Right ventricle myocardium inferior (tissue), 1 donor: ENCODE measurements around the gene P3H2. TPM values are rescaled to one million over a fixed set of nuclear protein-coding genes. Genes with fewer than 3 reads are reported as not detected.

ENCODE experiments used
- ATAC-seq: fragments of 200-7000 bp; cut with Tn5 transposase; one replicate; pipeline ENCODE4 v1.9.1; 2020; ENCODE audit warnings: mild to moderate bottlenecking, moderate library complexity
- DNase-seq: peaks from one replicate; pipeline ENCODE4 v3.0.0; 2021; ENCODE audit errors: missing footprints
- intact Hi-C: fragments of 100-400 bp; cut with DNase I; formaldehyde crosslinking; loops from one replicate; pipeline ENCODE4 v1.11.0; 2022
- total RNA-seq: library from RNA; stranded (reverse); fragmentation: NEBNext Ultra II Directional; extraction: Animal tissue kit (Norgen Biotek cat#: 25700); gene quantifications from one replicate; pipeline ENCODE4 v1.2.1, GENCODE V29; 2021
- donor health status: DM: no; HTN: yes; CAD: no; lungs with severe emphysema.

P3H2 gene
- total RNA-seq, 1 donor from 2014 or later: 1.3 TPM

GRCh38 chr3:190064659-190065058, 56.0 kb downstream of the P3H2 start:
- no peak for DNase-seq
- intact Hi-C loops: no loop called here
- ATAC-seq: no peak

- no peak for ATAC-seq
- intact Hi-C loops: no loop called here
Observed at GRCh38 chr3:190064112-190064511, 56.6 kb downstream of the P3H2 start.

GRCh38 chr3:190063490-190063889, 57.2 kb downstream of the P3H2 start:
- no peak for DNase-seq
- intact Hi-C loops: no loop called here

More at GRCh38 chr3:190064112-190064511, 56.6 kb downstream of the P3H2 start:
- no peak for DNase-seq

GRCh38 chr3:190060192-190060775, 60.4 kb downstream of the P3H2 start:
- intact Hi-C loops: no loop called here
- DNase-seq: no peak
- ATAC-seq: no peak

More at GRCh38 chr3:190063490-190063889, 57.2 kb downstream of the P3H2 start:
- ATAC-seq: no peak

- ATAC-seq: no peak
- DNase-seq: no peak
- intact Hi-C loops: no loop called here
Observed at GRCh38 chr3:190059242-190059590, 61.5 kb downstream of the P3H2 start.

- ATAC-seq (no peak), DNase-seq (no peak)
- intact Hi-C loops: no loop called here
Observed at GRCh38 chr3:190058521-190059241, 62.0 kb downstream of the P3H2 start.

- ATAC-seq: no peak
- intact Hi-C loops: no loop called here
- DNase-seq: no peak
Observed at GRCh38 chr3:190056742-190057141, 64.0 kb downstream of the P3H2 start.

GRCh38 chr3:190055773-190056172, 64.9 kb downstream of the P3H2 start:
- intact Hi-C loops: no loop called here
- DNase-seq (no peak), ATAC-seq (no peak)

- DNase-seq: no peak
- intact Hi-C loops: no loop called here
- no peak for ATAC-seq
Observed at GRCh38 chr3:190053919-190054672, 66.6 kb downstream of the P3H2 start.

- DNase-seq: no peak
- no peak for ATAC-seq
- intact Hi-C loops: no loop called here
Observed at GRCh38 chr3:190051641-190052040, 69.1 kb downstream of the P3H2 start.

- ATAC-seq: peak; percentile 50
- intact Hi-C loops: no loop called here
- DNase-seq: no peak
Observed at GRCh38 chr3:190048932-190049441, 71.7 kb downstream of the P3H2 start.

GRCh38 chr3:190044974-190045373, 75.7 kb downstream of the P3H2 start:
- intact Hi-C loops: no loop called here
- ATAC-seq (no peak), DNase-seq (no peak)

GRCh38 chr3:190044142-190044541, 76.6 kb downstream of the P3H2 start:
- no peak for DNase-seq
- ATAC-seq: no peak
- intact Hi-C loops: no loop called here

- intact Hi-C loops: no loop called here
Observed at GRCh38 chr3:190043741-190044140, 77.0 kb downstream of the P3H2 start.

GRCh38 chr3:190042558-190042957, 78.1 kb downstream of the P3H2 start:
- DNase-seq (no peak), ATAC-seq (no peak)
- intact Hi-C loops: no loop called here

More at GRCh38 chr3:190043741-190044140, 77.0 kb downstream of the P3H2 start:
- ATAC-seq (no peak), DNase-seq (no peak)

GRCh38 chr3:190041333-190042041, 79.2 kb downstream of the P3H2 start:
- no peak for DNase-seq
- no peak for ATAC-seq
- intact Hi-C loops: no loop called here

- intact Hi-C loops: no loop called here
- no peak for ATAC-seq
- DNase-seq: no peak
Observed at GRCh38 chr3:190040145-190040544, 80.6 kb downstream of the P3H2 start.

- intact Hi-C loops: no loop called here
- peak; percentile 69 for DNase-seq
- peak; percentile 63 for ATAC-seq
Observed at GRCh38 chr3:190038050-190038933, 82.4 kb downstream of the P3H2 start.
